GM12878 (cell line): ENCODE results near the gene SPATA3. TPM values are rescaled to one million over a fixed set of nuclear protein-coding genes. Genes with fewer than 3 reads are reported as not detected.

Experiments used
- ASH2L ChIP-seq: fragments of 300-600, 200-600 bp; sonication (generic); IDR thresholded peaks from 2 replicates; pipeline ENCODE4 v1.6.1; 2017; ENCODE audit warnings: low read depth, mild to moderate bottlenecking, borderline replicate concordance
- CBFB ChIP-seq: IDR thresholded peaks from 2 replicates; pipeline ENCODE4 v1.6.1; 2016; ENCODE audit warnings: antibody characterized with exemption, low read depth
- CREB1 ChIP-seq: IDR thresholded peaks from 2 replicates; pipeline ENCODE4 v1.6.1; 2012; ENCODE audit warnings: low read depth, mild to moderate bottlenecking, inconsistent platforms
- IRF5 ChIP-seq: fragments of 450-650 bp; IDR thresholded peaks from 2 replicates; pipeline ENCODE4 v1.6.1; 2017; ENCODE audit warnings: borderline replicate concordance
- JUNB ChIP-seq: IDR thresholded peaks from 2 replicates; pipeline ENCODE4 v1.6.1; 2016; ENCODE audit warnings: antibody characterized with exemption, mild to moderate bottlenecking
- NBN ChIP-seq: fragments of 450-650 bp; IDR thresholded peaks from 2 replicates; pipeline ENCODE4 v1.6.1; 2016
- NR2C2 ChIP-seq: IDR thresholded peaks from 2 replicates; pipeline ENCODE4 v1.6.1; 2011; ENCODE audit warnings: borderline replicate concordance, low read depth; ENCODE audit not compliant: control insufficient read depth, insufficient read length
- POLR2AphosphoS2 ChIP-seq: IDR thresholded peaks from 2 replicates; pipeline ENCODE4 v1.6.1; 2011; ENCODE audit warnings: low read depth, mild to moderate bottlenecking, low read length, improper control_type of control experiment, moderate library complexity
- RAD21 ChIP-seq: IDR thresholded peaks from 2 replicates; pipeline ENCODE4 v1.6.1; 2011; ENCODE audit warnings: mild to moderate bottlenecking, low read depth, low read length, moderate library complexity; ENCODE audit not compliant: insufficient read depth
- RCOR1 ChIP-seq: conservative IDR thresholded peaks from 2 replicates; pipeline ENCODE4 v1.6.1; 2012; ENCODE audit warnings: low read depth, low read length, improper control_type of control experiment
- RELB ChIP-seq: fragments of 450-650 bp; IDR thresholded peaks from 2 replicates; pipeline ENCODE4 v1.6.1; 2017; ENCODE audit warnings: low read depth, mild to moderate bottlenecking, moderate library complexity
- SIN3A ChIP-seq: IDR thresholded peaks from 2 replicates; pipeline ENCODE4 v1.6.1; 2012; ENCODE audit warnings: low read depth, low read length, improper control_type of control experiment
- SREBF1 ChIP-seq: IDR thresholded peaks from 2 replicates; pipeline ENCODE4 v1.6.1; 2012; ENCODE audit warnings: mild to moderate bottlenecking, low read length
- SUZ12 ChIP-seq: fragments of 200-600 bp; sonication (generic); IDR thresholded peaks from one replicate; pipeline ENCODE4 v1.6.1; 2018; ENCODE audit warnings: antibody characterized with exemption, mild to moderate bottlenecking; ENCODE audit not compliant: unreplicated experiment
- TAF1 ChIP-seq: IDR thresholded peaks from 2 replicates; pipeline ENCODE4 v1.6.1; 2011; ENCODE audit warnings: mild to moderate bottlenecking, low read depth, low read length, borderline replicate concordance
- ZNF592 ChIP-seq: fragments of 450-650 bp; IDR thresholded peaks from 2 replicates; pipeline ENCODE4 v1.6.1; 2017; ENCODE audit warnings: mild to moderate bottlenecking, moderate library complexity
- ZNF687 ChIP-seq: fragments of 450-650 bp; IDR thresholded peaks from 2 replicates; pipeline ENCODE4 v1.6.1; 2017; ENCODE audit warnings: mild to moderate bottlenecking, moderate library complexity
- ZSCAN29 ChIP-seq: fragments of 450-650 bp; IDR thresholded peaks from 2 replicates; pipeline ENCODE4 v1.6.1; 2017; ENCODE audit warnings: mild to moderate bottlenecking, moderate library complexity
- polyA plus RNA-seq, 11 experiments: library from polyadenylated mRNA; depleted of rRNA in 4 of 11; unstranded in 6 of 11; stranded (reverse) in 5 of 11; fragments of >200 nt; fragmentation: Nextera tagmentation in 4 of 11; fragmentation: Illumina TruSeq in 1 of 11; extraction: Ambion mirVana in 4 of 11; extraction: Trizol in 1 of 11; gene quantifications; 1 replicate in 1 of 11; 2 replicates in 10 of 11; pipeline versions ENCODE4 v1.2.1 to v1.2.3, GENCODE V29; 2011 to 2016; ENCODE audit warnings: inconsistent platforms in 2 of 11, missing spikeins in 2 of 11, low read depth in 1 of 11
- total RNA-seq, 4 experiments: library from RNA; depleted of rRNA in 3 of 4; stranded (reverse); fragments of >200 nt in 3 of 4; fragmentation: Illumina TruSeq in 1 of 4; extraction: Trizol in 1 of 4; gene quantifications; 2 replicates each; pipeline versions ENCODE4 v1.2.1 to v1.2.3, GENCODE V29; 2013 to 2021

SPATA3 gene
- total and polyA plus RNA-seq, 10 of the 15 experiments (the other 5 are each of a cell fraction or from before 2014, with no cell fraction given), result not detected

- TF ChIP-seq SUZ12 (no peak), RAD21 (peak; percentile 35), JUNB (peak; percentile 85), RELB (peak; percentile 97), ZNF592 (peak; percentile 19; the same call in 1 of the 2 replicates), POLR2AphosphoS2 (no peak), TAF1 (0 out of 2 replicates have a peak, but pooled peaks have one; percentile 5), ZSCAN29 (peak; percentile 11; the same call in 1 of the 2 replicates), NR2C2 (no peak), NBN (peak; percentile 87), ZNF687 (peak; percentile 62), IRF5 (no peak), SREBF1 (0 out of 2 replicates have a peak, but pooled peaks have one; percentile 49), RCOR1 (0 out of 2 replicates have a peak, but pooled peaks have one; percentile 46), ASH2L (0 out of 2 replicates have a peak, but pooled peaks have one; percentile 30), SIN3A (no peak), CBFB (peak; percentile 95; the same call in 1 of the 2 replicates), CREB1 (peak; percentile 63)
Observed at GRCh38 chr2:230974096-230974913, 21.6 kb upstream of the SPATA3 start (continued).
